Prostate gland (tissue), 2 donors: ENCODE results near the gene LGR4. TPM values are rescaled to one million over a fixed set of nuclear protein-coding genes. Genes with fewer than 3 reads are reported as not detected.

Experiments used
- DNase-seq: peaks from one replicate; pipeline ENCODE4 v3.0.0-alpha.2; 2019; ENCODE audit warnings: low spot score
- H3K27ac ChIP-seq, 2 donors: fragments of 200-600 bp; sonication (generic); 2 replicates each; pipeline ENCODE4 v1.5.1; 2017 to 2019
- H3K27me3 ChIP-seq: fragments of 200-600 bp; sonication (generic); replicated peaks from 2 replicates; pipeline ENCODE4 v1.5.1; 2019; ENCODE audit not compliant: insufficient read depth
- H3K36me3 ChIP-seq, 2 donors: fragments of 200-600 bp; sonication (generic); 1 replicate in 1 of 2; 2 replicates in 1 of 2; pipeline versions ENCODE4 v1.5.1 to v1.8.1; 2017 to 2019
- H3K4me1 ChIP-seq: fragments of 200-600 bp; sonication (generic); replicated peaks from 2 replicates; pipeline ENCODE4 v1.5.1; 2019
- H3K4me3 ChIP-seq, 2 donors: fragments of 200-600 bp; sonication (generic); 2 replicates each; pipeline ENCODE4 v1.5.1; 2017 to 2019
- H3K9me3 ChIP-seq: fragments of 200-600 bp; sonication (generic); 2 replicates; pipeline ENCODE4 v1.5.1; 2017
- POLR2A ChIP-seq: fragments of 450-650 bp; IDR thresholded peaks from one replicate; pipeline ENCODE4 v1.6.1; 2016; ENCODE audit warnings: antibody characterized with exemption, mild to moderate bottlenecking
- POLR2AphosphoS5 ChIP-seq: sonication (generic); formaldehyde crosslinking; IDR thresholded peaks from one replicate; pipeline ENCODE4 v1.6.1; 2017; ENCODE audit warnings: antibody characterized with exemption
- whole genome bisulfite sequencing: methylation state at CpG from one replicate; pipeline ENCODE4 v1.1.5; 2018; 5-methylcytosine and 5-hydroxymethylcytosine counted together
- intact Hi-C: fragments of 100-400 bp; cut with DNase I; formaldehyde crosslinking; loops from one replicate; pipeline ENCODE4 v1.14.2; 2022
- total RNA-seq, 2 donors: library from RNA; depleted of rRNA; stranded (reverse); fragments of >200 nt; gene quantifications; one replicate each; pipeline ENCODE4 v1.1.0, GENCODE V29; 2016
- TF ChIP-seq, protein P1 (sequence below), 4 experiments: fragments of 200-600 bp in 2 of 4; fragments of 450-650 bp in 2 of 4; sonication (generic) in 2 of 4; IDR thresholded peaks; 1 replicate in 3 of 4; 2 replicates in 1 of 4; pipeline ENCODE4 v1.5.1; 2016 to 2019; ENCODE audit warnings: antibody characterized with exemption in 4 of 4, mild to moderate bottlenecking in 2 of 4, moderate library complexity in 2 of 4

The LGR4 gene
- total RNA-seq, 2 donors from 2014 or later = 49.2 to 97.2 TPM

- Histone ChIP-seq H3K36me3 (no peaks in the 10 kb centered on the region), H3K4me1 (no peaks in the 10 kb centered on the region), H3K27me3 (no peaks in the 10 kb centered on the region), H3K27ac (no peak overlapping the region), H3K9me3 (no peaks in the 10 kb centered on the region), H3K4me3 (no peak overlapping the region)
- intact Hi-C loops = no loop called here
- DNase-seq = no peak
- 72% methylated on average over 5 of the region's 5 CpGs for WGBS
- no peak for TF ChIP-seq POLR2A
- TF ChIP-seq, protein P1, sequence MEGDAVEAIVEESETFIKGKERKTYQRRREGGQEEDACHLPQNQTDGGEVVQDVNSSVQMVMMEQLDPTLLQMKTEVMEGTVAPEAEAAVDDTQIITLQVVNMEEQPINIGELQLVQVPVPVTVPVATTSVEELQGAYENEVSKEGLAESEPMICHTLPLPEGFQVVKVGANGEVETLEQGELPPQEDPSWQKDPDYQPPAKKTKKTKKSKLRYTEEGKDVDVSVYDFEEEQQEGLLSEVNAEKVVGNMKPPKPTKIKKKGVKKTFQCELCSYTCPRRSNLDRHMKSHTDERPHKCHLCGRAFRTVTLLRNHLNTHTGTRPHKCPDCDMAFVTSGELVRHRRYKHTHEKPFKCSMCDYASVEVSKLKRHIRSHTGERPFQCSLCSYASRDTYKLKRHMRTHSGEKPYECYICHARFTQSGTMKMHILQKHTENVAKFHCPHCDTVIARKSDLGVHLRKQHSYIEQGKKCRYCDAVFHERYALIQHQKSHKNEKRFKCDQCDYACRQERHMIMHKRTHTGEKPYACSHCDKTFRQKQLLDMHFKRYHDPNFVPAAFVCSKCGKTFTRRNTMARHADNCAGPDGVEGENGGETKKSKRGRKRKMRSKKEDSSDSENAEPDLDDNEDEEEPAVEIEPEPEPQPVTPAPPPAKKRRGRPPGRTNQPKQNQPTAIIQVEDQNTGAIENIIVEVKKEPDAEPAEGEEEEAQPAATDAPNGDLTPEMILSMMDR (IDR thresholded peaks at IDR 0.05) = no peak
Measured at GRCh38 chr11:27437829-27438594, 34.6 kb downstream of the LGR4 start.

- H3K4me1 ChIP-seq = no peaks in the 10 kb centered on the region
- H3K36me3 ChIP-seq = no peaks in the 10 kb centered on the region
- TF ChIP-seq, protein P1 (IDR thresholded peaks at IDR 0.05) = no peak
- no peak for TF ChIP-seq POLR2AphosphoS5
- no peak for TF ChIP-seq POLR2A
- H3K4me3 ChIP-seq = no peak overlapping the region
- no peak for DNase-seq
- H3K27ac ChIP-seq = no peak overlapping the region
- no peaks in the 10 kb centered on the region for H3K9me3 ChIP-seq
- H3K27me3 ChIP-seq = no peaks in the 10 kb centered on the region
- intact Hi-C loops = no loop called here
Measured at GRCh38 chr11:27436916-27437315, 35.7 kb downstream of the LGR4 start.

DNA sequence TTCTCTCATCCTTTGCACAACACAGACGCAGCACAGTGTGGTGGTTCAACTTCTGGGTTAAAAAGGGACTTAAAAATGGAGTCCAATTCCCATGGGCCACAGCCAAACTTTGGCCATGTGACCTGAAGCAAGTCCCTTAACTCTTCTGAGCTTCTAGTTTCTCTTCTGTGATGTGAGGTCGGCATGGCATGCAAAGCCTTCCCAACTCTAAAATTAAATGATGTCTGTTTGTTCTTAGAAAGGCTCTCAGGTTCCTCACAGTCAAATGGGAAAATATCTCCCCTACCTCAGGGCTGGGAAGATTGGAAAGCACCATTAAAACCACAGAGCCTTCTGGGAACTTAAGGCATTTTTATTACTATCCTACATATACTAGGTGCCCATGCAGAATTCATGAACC is 38.8 kb downstream of the LGR4 start:
- 67% methylated on average over 2 of the region's 2 CpGs for WGBS
- TF ChIP-seq POLR2AphosphoS5 (no peak), POLR2A (no peak)
- TF ChIP-seq, protein P1 (IDR thresholded peaks at IDR 0.05) = no peak

DNA sequence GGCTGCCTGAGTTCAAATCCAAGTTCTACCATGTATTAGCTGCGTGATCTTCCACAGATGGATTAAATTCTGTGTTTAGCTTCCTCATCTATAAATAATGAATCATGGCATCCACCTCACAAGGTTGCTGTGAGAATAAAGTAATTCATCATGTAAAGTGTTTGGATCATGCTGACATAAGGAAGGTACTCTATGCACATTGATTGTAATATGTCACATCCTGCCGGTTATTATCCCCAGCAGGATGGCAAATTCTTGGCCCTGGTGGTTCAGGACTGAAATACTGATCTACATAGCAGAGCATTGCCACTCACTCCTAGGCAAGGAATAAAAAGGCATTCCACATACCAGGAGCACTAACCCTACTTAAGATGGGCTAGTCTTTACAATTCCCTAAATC is 40.8 kb downstream of the LGR4 start:
- H3K27me3 ChIP-seq = no peaks in the 10 kb centered on the region
- intact Hi-C loops = no loop called here
- H3K27ac ChIP-seq = no peak overlapping the region
- 85% methylated on average over 2 of the region's 2 CpGs for WGBS
- no peak for DNase-seq
- no peaks in the 10 kb centered on the region for H3K9me3 ChIP-seq
- H3K4me1 ChIP-seq = no peaks in the 10 kb centered on the region
- no peaks in the 10 kb centered on the region for H3K36me3 ChIP-seq
- no peak for TF ChIP-seq POLR2A
- no peak for TF ChIP-seq POLR2AphosphoS5
- TF ChIP-seq, protein P1 (IDR thresholded peaks at IDR 0.05) = no peak
- no peak overlapping the region for H3K4me3 ChIP-seq

More for the DNA sequence above, 38.8 kb downstream of the LGR4 start:
- no peaks in the 10 kb centered on the region for H3K9me3 ChIP-seq
- H3K27me3 ChIP-seq = no peaks in the 10 kb centered on the region
- no peaks in the 10 kb centered on the region for H3K36me3 ChIP-seq
- H3K4me1 ChIP-seq = no peaks in the 10 kb centered on the region
- intact Hi-C loops = no loop called here
- no peak overlapping the region for H3K27ac ChIP-seq
- H3K4me3 ChIP-seq = no peak overlapping the region
- DNase-seq = no peak

- H3K36me3 ChIP-seq = no peaks in the 10 kb centered on the region
Measured at GRCh38 chr11:27429761-27430393, 42.7 kb downstream of the LGR4 start.

More at GRCh38 chr11:27429761-27430393, 42.7 kb downstream of the LGR4 start:
- no peak overlapping the region for H3K27ac ChIP-seq
- intact Hi-C loops = no loop called here
- no peaks in the 10 kb centered on the region for H3K9me3 ChIP-seq
- 42% methylated on average over 5 of the region's 5 CpGs for WGBS
- no peaks in the 10 kb centered on the region for H3K4me1 ChIP-seq
- peak; percentile 17 for DNase-seq
- H3K27me3 ChIP-seq = no peaks in the 10 kb centered on the region
- H3K4me3 ChIP-seq = no peak overlapping the region
- no peak for TF ChIP-seq POLR2AphosphoS5
- TF ChIP-seq, protein P1 (IDR thresholded peaks at IDR 0.05) = no peak
- no peak for TF ChIP-seq POLR2A
